HUES64 (cell line): ENCODE measurements around the gene CDK17.
"Not testable (repeated sequence)": the region's sequence is repeated elsewhere in the genome, so short reads cannot be mapped to it uniquely, and the experiment has no call there.

ENCODE experiments used
- H3K27ac ChIP-seq: 2 replicates; pipeline ENCODE4 v1.7.0; 2013; ENCODE audit warnings: low read depth, low read length, inconsistent platforms
- H3K27me3 ChIP-seq: 2 replicates; pipeline ENCODE4 v1.6.1; 2013; ENCODE audit warnings: mild to moderate bottlenecking, low read length; ENCODE audit not compliant: insufficient read depth
- H3K36me3 ChIP-seq: 2 replicates; pipeline ENCODE4 v1.6.1; 2013; ENCODE audit warnings: mild to moderate bottlenecking, low read length; ENCODE audit not compliant: insufficient read depth
- H3K4me1 ChIP-seq: 2 replicates; pipeline ENCODE4 v1.6.1; 2013; ENCODE audit warnings: mild to moderate bottlenecking, low read length, moderate library complexity; ENCODE audit not compliant: insufficient read depth
- H3K4me3 ChIP-seq: 2 replicates; pipeline ENCODE4 v1.5.1; 2013; ENCODE audit warnings: mild to moderate bottlenecking, low read length, moderate library complexity
- H3K9ac ChIP-seq: 2 replicates; pipeline ENCODE4 v1.6.1; 2013; ENCODE audit warnings: mild to moderate bottlenecking, low read depth, low read length
- H3K9me3 ChIP-seq: 2 replicates; pipeline ENCODE4 v1.6.1; 2013; ENCODE audit warnings: low read depth, low read length; ENCODE audit not compliant: insufficient read depth
- WGBS: fragments of 150-250, 120-280 bp; methylation state at CpG from one replicate; pipeline ENCODE4 v1.1.7; 2013; ENCODE audit warnings: missing lambda C conversion rate; 5-methylcytosine and 5-hydroxymethylcytosine counted together

CDK17 gene

DNA sequence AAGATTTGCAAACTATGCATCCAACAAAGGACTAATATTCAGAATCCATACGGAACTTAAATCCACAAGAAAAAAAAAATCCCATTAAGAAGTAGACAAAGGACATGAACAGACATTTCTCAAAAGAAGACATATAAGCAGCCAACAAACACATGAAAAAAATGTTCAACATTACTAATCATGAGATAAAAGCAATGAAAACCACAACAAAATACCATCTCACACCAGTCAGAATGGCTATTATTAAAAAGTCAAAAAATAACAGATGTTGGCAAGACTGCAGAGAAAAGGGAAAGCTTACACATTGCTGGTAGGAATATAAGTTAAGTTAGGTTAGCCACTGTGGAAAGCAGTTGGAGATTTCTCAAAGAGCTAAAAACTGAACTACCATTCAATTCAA is 16.2 kb downstream of the CDK17 start:
- WGBS, result 91% methylated on average over 1 of the region's 1 CpG
- no peak overlapping the region for H3K9ac ChIP-seq
- no peaks in the 10 kb centered on the region for H3K27me3 ChIP-seq
- H3K9me3 ChIP-seq, result peaks cover 10% of the 10 kb centered on the region
- H3K36me3 ChIP-seq, result no peaks in the 10 kb centered on the region
- no peak overlapping the region for H3K4me3 ChIP-seq
- H3K4me1 ChIP-seq, result no peaks in the 10 kb centered on the region
- H3K27ac ChIP-seq, result no peak overlapping the region

DNA sequence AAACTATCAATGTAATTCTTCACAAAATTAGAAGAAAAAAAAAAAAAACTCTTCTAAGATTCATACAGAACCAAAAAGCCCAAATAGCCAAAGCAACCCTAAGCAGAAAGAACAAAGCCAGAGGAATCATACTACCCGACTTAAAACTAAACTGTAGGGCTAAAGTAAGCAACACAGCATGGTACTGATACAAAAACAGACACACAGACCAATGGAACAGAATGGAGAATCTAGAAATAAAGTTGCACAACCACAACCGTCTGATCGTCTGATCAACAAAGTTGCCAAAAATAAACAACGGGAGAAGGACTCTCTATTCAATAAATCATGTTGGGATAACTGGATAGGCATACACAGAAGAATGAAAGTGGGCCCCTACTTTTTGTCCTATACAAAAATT is 16.9 kb downstream of the CDK17 start:
- H3K4me1 ChIP-seq, result no peaks in the 10 kb centered on the region
- peaks cover 17% of the 10 kb centered on the region for H3K9me3 ChIP-seq
- peaks cover 3% of the 10 kb centered on the region; the same call in 1 of the 2 replicates for H3K36me3 ChIP-seq
- no peak overlapping the region for H3K4me3 ChIP-seq
- WGBS, result 84% methylated on average over 4 of the region's 4 CpGs
- H3K27ac ChIP-seq, result no peak overlapping the region
- H3K27me3 ChIP-seq, result no peaks in the 10 kb centered on the region
- H3K9ac ChIP-seq, result no peak overlapping the region

DNA sequence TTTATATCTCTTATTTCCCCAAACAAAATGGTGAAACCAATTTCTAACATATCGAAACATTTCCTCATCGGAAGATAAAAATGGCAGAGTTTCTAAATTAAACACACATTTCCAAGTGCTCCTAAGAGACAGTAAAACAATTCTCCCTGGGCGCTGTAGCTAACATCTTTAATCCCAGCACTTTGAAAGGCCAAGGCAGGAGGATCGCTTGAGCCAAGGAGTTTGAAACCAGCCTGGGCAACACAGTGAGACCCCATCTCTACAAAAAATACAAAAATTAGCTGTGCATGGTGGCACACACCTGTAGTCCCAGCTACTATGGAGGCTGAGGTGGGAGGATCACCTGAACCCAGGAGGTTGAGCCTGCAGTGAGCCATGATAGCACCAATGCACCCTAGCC is 20.5 kb downstream of the CDK17 start:
- not testable (repeated sequence) for H3K36me3 ChIP-seq, H3K4me3 ChIP-seq, H3K9ac ChIP-seq, H3K4me1 ChIP-seq, H3K27ac ChIP-seq, H3K27me3 ChIP-seq
- WGBS, result 95% methylated on average over 4 of the region's 4 CpGs
- H3K9me3 ChIP-seq, result peaks cover 17% of the 10 kb centered on the region

DNA sequence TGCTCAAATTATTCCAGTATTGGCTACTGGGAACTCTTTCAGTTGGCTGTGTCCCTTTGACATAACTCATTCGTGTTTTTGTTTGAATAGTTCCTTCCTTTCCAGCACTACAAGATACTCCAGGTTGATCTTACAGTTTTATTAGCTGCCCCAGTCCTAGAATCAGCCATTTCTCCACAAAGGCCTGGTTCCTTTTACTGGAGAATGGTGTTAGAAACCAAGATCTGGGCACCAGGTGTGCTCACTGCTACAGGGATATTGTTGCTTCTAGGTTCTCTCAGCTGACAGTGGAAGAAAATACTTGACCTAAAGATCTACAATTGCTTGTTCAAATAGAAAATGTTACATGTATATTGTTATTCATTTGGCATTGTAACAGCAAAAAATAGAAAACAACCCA is 21.9 kb downstream of the CDK17 start:
- 100% methylated on average over 1 of the region's 1 CpG for WGBS
- H3K27me3 ChIP-seq, result no peaks in the 10 kb centered on the region
- H3K4me3 ChIP-seq, result no peak overlapping the region
- H3K36me3 ChIP-seq, result peaks cover 4% of the 10 kb centered on the region; the same call in 1 of the 2 replicates
- peaks cover 17% of the 10 kb centered on the region for H3K9me3 ChIP-seq
- H3K9ac ChIP-seq, result no peak overlapping the region
- H3K4me1 ChIP-seq, result no peaks in the 10 kb centered on the region
- H3K27ac ChIP-seq, result no peak overlapping the region

DNA sequence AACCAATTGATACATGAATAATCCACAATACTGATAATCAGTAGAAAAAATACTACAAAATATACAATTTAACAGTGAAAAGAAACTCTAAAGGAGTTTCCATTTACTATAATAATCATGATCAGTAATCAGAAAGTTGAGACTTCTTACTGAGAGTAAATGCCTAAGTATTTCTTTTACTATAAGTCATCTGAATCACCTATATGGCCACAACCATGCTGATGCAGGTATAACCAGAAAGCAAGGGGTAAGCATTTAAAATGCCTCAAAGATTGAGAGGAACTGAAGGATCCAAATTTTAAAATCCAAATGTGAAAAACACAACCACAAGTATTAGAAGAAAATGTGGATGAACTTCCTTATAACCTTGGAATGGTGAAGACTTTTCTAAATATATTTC is 23.4 kb downstream of the CDK17 start:
- Histone ChIP-seq H3K4me1 (peaks cover 13% of the 10 kb centered on the region), H3K9ac (no peak overlapping the region), H3K27me3 (no peaks in the 10 kb centered on the region), H3K4me3 (no peak overlapping the region), H3K27ac (no peak overlapping the region), H3K36me3 (peaks cover 4% of the 10 kb centered on the region; the same call in 1 of the 2 replicates), H3K9me3 (peaks cover 14% of the 10 kb centered on the region)

DNA sequence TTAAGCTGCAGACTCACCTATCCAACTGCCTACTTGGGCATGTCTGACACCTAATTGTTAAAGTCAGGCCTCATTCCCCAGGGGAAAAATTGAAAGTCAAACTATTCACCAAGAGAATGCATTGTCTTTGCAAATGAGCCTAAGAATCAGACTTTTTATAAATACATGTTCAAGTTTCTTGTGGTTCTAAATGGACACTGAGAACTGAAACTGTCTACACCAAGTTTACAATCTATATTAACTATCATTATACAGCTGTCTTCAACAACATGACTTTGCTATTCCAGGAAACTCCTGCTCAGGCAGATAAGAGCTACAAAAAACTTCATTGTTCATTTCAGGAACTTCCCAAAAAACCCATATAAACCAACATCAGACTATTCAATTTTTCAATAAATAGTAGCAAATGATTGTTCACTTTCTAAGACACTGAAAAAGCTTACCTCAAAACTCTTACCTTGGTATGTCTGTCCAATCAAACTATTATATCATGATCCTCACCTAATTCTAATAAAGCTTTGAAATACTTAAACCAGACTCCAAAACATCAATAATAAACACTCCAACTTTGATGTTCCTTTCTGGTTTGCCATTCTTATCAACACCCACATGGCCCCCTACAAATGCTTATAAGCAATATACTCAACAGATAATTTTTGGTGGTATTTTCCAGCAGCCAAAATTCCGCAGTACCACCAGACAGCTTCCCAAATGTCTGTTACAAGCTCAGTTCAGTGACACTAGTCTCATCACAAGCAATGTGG is 24.2 kb downstream of the CDK17 start:
- WGBS, result 87% methylated on average over 1 of the region's 1 CpG
- Histone ChIP-seq H3K27ac (no peak overlapping the region), H3K27me3 (no peaks in the 10 kb centered on the region), H3K4me1 (peaks cover 19% of the 10 kb centered on the region), H3K9me3 (peaks cover 14% of the 10 kb centered on the region), H3K9ac (no peak overlapping the region), H3K4me3 (no peak overlapping the region), H3K36me3 (peaks cover 4% of the 10 kb centered on the region; the same call in 1 of the 2 replicates)

DNA sequence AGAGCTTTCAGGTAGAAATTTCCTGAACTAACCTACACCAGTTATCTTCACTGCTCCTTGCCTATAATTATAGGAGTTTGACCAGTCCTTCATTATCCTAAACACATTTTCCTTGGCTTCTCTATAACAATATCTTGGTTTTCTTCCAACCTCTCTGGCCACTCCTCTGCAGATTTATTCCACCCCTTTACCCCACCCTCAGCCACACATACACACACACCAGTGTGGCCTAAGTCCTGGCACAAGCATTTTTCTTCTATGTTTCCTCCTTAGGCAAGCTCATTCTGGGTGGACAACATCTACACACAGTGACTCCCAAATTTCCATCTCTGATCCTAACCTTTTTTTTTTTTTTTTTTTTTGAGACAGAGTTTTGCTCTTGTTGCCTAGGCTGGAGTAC is 25.1 kb downstream of the CDK17 start:
- H3K9ac ChIP-seq, result no peak overlapping the region
- H3K9me3 ChIP-seq, result peaks cover 14% of the 10 kb centered on the region
- no peak overlapping the region for H3K27ac ChIP-seq

DNA sequence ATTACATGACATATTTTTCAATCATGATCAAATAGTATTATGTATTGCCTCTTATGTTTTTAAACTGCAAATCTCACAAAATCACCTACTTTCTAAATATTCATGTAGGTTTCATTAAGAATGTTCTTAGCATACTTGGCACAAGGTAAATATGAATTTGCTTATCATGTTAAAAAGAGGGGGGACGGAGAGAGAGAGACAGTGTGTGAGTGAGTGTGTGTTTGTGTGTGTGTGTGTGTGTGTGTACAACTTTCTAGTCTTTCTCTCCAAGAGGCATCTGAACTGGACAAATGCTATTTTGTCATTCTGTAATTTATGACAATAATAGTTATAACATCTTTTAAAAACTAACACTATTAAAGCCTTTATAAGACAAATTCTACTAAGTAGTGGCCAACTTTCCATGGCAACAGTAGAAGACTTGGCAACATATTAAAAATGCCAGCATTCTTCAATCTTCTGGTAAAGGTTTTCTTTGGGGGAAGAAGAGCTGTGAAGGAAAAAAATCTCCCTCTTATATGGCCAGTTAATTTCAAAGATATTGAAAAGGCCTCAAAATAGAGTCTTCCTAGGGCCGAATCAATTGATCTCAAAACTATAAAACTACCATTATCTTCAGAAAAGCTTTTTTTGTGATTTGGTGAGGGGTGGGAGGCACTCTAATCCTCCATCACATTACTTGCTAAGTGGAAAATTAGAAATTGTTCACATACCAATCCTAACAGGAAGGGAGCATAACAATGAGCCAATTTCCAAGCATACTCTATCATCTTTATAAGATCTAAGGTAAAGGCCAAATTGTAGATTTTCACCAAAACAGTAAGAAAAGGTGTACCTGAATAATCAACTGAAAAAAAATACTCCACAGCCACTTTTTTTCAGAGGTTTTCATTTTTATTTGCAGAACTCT is 28.2 kb downstream of the CDK17 start:
- WGBS, result 100% methylated on average over 1 of the region's 2 CpGs

More for the DNA sequence above, 25.1 kb downstream of the CDK17 start:
- peaks cover 28% of the 10 kb centered on the region for H3K4me1 ChIP-seq
- peaks cover 4% of the 10 kb centered on the region; the same call in 1 of the 2 replicates for H3K36me3 ChIP-seq
- H3K27me3 ChIP-seq, result no peaks in the 10 kb centered on the region
- H3K4me3 ChIP-seq, result no peak overlapping the region

DNA sequence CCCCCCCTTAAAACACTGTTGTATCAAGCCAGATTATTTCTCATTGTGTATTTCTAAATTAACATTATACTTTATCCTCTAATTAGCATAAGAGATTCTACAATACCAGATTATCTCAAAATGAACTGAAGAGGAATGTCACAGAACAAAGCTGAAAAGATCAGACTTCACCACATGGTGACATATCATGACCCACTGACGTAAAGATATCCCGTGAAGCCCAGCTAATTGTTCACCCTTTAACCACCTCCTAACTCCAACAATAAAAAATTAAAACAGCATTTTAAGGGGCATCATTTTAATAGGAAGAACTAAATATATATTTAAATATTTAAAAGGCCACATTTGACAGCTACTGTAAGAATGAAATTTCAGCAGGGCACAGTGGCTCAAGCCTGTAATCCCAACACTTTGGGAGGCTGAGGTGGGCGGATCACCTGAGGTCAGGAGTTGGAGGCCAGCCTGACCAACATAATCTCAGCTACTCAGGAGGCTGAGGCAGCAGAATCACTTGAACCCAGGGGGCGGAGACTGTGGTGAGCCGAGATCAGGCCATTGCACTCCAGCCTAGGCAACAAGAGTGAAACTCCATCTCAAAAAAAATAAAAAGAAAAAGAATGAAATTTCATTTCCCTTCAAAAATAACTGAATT is 29.0 kb downstream of the CDK17 start:
- peaks cover 29% of the 10 kb centered on the region for H3K4me1 ChIP-seq
- no peaks in the 10 kb centered on the region for H3K9me3 ChIP-seq
- H3K27me3 ChIP-seq, result no peaks in the 10 kb centered on the region
- no peak overlapping the region for H3K4me3 ChIP-seq
- H3K36me3 ChIP-seq, result no peaks in the 10 kb centered on the region
- no peak overlapping the region for H3K9ac ChIP-seq
- no peak overlapping the region for H3K27ac ChIP-seq
- 84% methylated on average over 5 of the region's 5 CpGs for WGBS

More for the DNA sequence above, 28.2 kb downstream of the CDK17 start:
- Histone ChIP-seq H3K36me3 (no peaks in the 10 kb centered on the region), H3K4me1 (peaks cover 29% of the 10 kb centered on the region), H3K9me3 (no peaks in the 10 kb centered on the region), H3K27me3 (no peaks in the 10 kb centered on the region), H3K27ac (no peak overlapping the region), H3K4me3 (no peak overlapping the region), H3K9ac (no peak overlapping the region)

DNA sequence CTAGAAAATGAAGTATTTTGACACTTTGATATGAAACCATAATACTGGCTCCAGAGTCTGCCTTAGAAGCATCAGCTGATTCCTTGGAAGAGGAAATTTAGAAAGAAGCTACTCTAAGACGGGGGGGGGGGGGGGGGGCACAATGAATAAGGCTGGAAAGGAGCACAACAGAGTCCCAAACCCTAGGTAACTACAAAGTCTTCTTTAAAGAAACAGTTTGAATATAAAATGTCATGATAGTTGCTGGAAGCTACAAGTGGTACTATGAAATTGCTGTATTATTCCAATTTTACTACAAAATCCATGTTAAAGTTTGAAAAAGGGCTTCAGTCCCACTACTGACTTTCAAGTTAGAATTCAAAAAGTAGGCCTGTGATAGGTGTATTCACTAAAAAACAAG is 31.6 kb downstream of the CDK17 start:
- Histone ChIP-seq H3K36me3 (no peaks in the 10 kb centered on the region), H3K4me3 (no peak overlapping the region), H3K4me1 (peaks cover 34% of the 10 kb centered on the region), H3K27me3 (no peaks in the 10 kb centered on the region), H3K9me3 (no peaks in the 10 kb centered on the region), H3K9ac (no peak overlapping the region), H3K27ac (no peak overlapping the region)
- WGBS, result 100% methylated on average over 1 of the region's 1 CpG

DNA sequence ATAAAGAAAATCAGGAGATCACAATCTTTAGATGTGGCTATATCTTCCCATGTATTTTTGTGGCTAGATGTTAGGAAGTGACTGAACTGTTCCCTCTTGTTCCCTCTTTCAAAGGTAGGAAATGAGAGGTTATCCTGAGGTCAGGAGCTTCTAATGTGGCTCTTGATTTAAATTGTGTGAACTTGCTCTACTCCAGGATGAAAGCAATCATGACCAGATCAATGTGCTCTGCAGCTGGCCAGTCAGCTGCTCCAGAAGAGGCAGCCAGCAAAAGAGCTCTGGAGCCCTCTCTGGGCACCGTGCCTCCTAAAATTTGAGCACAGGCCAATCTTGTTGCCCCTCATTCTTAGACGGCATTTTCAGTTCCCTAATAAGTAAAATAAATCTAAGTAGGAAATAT is 32.0 kb downstream of the CDK17 start:
- no peaks in the 10 kb centered on the region for H3K36me3 ChIP-seq
- 68% methylated on average over 1 of the region's 2 CpGs for WGBS
- peaks cover 34% of the 10 kb centered on the region for H3K4me1 ChIP-seq
- no peak overlapping the region for H3K4me3 ChIP-seq
- H3K27me3 ChIP-seq, result no peaks in the 10 kb centered on the region
- H3K9ac ChIP-seq, result no peak overlapping the region
- H3K27ac ChIP-seq, result no peak overlapping the region
- H3K9me3 ChIP-seq, result no peaks in the 10 kb centered on the region
